OCI-M2 (cell line): Measurements from ENCODE around the gene NLRC3.

ENCODE experiments used
- DNase-seq: peaks from one replicate; lab custom pipeline; 2025; ENCODE audit not compliant: unreplicated experiment; lab: John Stamatoyannopoulos, UW

The NLRC3 gene

GRCh38 chr16:3581392-3581791, 4.2 kb upstream of the NLRC3 start:
- no peak for DNase-seq

GRCh38 chr16:3580686-3581085, 3.5 kb upstream of the NLRC3 start:
- no peak for DNase-seq

- DNase-seq, result no peak
Observed at GRCh38 chr16:3580251-3580651, 3.0 kb upstream of the NLRC3 start.

- no peak for DNase-seq
Observed at GRCh38 chr16:3579776-3580175, 2.6 kb upstream of the NLRC3 start.

- no peak for DNase-seq
Observed at GRCh38 chr16:3578610-3579551, 1.7 kb upstream of the NLRC3 start.

GRCh38 chr16:3578121-3578520, 918 bp upstream of the NLRC3 start:
- no peak for DNase-seq

- no peak for DNase-seq
Observed at GRCh38 chr16:3576211-3576610, 992 bp downstream of the NLRC3 start.

- DNase-seq, result no peak
Observed at GRCh38 chr16:3575491-3575890, 1.7 kb downstream of the NLRC3 start.

- DNase-seq, result no peak
Observed at GRCh38 chr16:3574195-3574594, 3.0 kb downstream of the NLRC3 start.

- DNase-seq, result no peak
Observed at GRCh38 chr16:3573146-3573815, 3.9 kb downstream of the NLRC3 start.

- no peak for DNase-seq
Observed at GRCh38 chr16:3570420-3571062, 6.7 kb downstream of the NLRC3 start.

GRCh38 chr16:3569851-3570250, 7.4 kb downstream of the NLRC3 start:
- no peak for DNase-seq

- DNase-seq, result no peak
Observed at GRCh38 chr16:3566990-3567389, 10.2 kb downstream of the NLRC3 start.

GRCh38 chr16:3564889-3565141, 12.4 kb downstream of the NLRC3 start:
- no peak for DNase-seq

- DNase-seq, result no peak
Observed at GRCh38 chr16:3564130-3564888, 12.9 kb downstream of the NLRC3 start.

- DNase-seq, result no peak
Observed at GRCh38 chr16:3562914-3563480, 14.2 kb downstream of the NLRC3 start.

- DNase-seq, result no peak
Observed at GRCh38 chr16:3561626-3562025, 15.6 kb downstream of the NLRC3 start.

GRCh38 chr16:3554351-3554928, 22.8 kb downstream of the NLRC3 start:
- no peak for DNase-seq

GRCh38 chr16:3553138-3553923, 23.9 kb downstream of the NLRC3 start:
- no peak for DNase-seq
